HepG2 (cell line): ENCODE measurements around the gene ATOH8. TPM values are rescaled to one million over a fixed set of nuclear protein-coding genes. Genes with fewer than 3 reads are reported as not detected.

ENCODE experiments used
- polyA plus RNA-seq, 8 experiments: library from polyadenylated mRNA; depleted of rRNA in 3 of 8; stranded (reverse) in 7 of 8; unstranded in 1 of 8; fragments of >200 nt; fragmentation: Illumina TruSeq in 4 of 8; extraction: Trizol in 4 of 8; gene quantifications; 2 replicates each; pipeline versions ENCODE4 v1.2.1 to v1.2.3, GENCODE V29; 2011 to 2016; ENCODE audit warnings: low read depth in 4 of 8, missing spikeins in 1 of 8, mixed read lengths in 1 of 8; ENCODE audit not compliant: insufficient read depth in 1 of 8
- total RNA-seq, 5 experiments: library from RNA; depleted of rRNA; stranded (reverse); fragments of >200 nt; fragmentation: Illumina TruSeq; extraction: Trizol; gene quantifications; 2 replicates each; pipeline ENCODE4 v1.2.3, GENCODE V29; 2016; ENCODE audit warnings: low read depth in 1 of 5
- TF ChIP-seq, protein P1 (sequence below): sonication (generic); formaldehyde crosslinking; IDR thresholded peaks from 2 replicates; pipeline ENCODE4 v1.4.0; 2020; ENCODE audit warnings: mild to moderate bottlenecking, missing genetic modification reagents

The ATOH8 gene
- total and polyA plus RNA-seq, 2 of the 13 experiments (the other 11 are each of a cell fraction or from before 2014, with no cell fraction given) = 0.13 to 0.61 TPM

DNA sequence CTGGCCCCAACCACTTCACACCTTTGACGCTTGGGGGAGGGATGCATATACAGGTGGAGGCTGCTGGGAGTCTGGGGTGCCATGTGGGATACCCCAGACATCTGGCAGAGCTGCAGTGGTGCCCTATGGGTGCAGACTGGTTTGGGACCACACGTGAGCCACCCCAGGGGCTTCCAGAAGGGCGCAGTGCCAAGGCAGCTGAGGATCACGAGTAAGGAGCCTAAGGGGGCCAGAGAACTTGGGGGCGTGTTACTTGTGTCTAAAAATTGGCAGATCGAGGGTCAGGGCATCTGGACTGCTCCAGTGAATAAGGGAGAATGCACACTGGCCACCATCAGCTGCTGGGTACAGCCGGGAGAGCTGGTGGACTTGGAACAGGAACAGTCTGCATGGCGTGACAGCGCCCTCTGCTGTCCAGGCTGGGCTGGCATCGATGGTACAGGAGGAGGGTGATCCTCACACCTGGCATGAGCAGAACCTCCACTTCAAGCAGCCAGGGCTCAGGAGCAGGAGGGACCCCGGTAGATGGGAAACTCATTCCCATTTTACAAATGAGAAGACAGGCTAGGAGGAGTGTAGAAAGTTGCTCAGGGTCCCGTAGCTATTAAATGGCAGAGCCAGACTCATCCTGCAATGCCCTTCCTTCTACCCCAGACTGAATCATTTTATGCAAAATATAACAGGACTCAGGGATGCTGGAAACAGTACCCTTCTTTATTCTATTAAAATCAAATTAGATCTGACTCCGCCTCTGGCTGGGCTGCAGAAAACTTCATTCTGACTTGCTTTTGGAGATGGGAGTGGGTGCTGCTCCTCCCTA, 60.4 kb downstream of the ATOH8 start (continued):
- TF ChIP-seq, protein P1, sequence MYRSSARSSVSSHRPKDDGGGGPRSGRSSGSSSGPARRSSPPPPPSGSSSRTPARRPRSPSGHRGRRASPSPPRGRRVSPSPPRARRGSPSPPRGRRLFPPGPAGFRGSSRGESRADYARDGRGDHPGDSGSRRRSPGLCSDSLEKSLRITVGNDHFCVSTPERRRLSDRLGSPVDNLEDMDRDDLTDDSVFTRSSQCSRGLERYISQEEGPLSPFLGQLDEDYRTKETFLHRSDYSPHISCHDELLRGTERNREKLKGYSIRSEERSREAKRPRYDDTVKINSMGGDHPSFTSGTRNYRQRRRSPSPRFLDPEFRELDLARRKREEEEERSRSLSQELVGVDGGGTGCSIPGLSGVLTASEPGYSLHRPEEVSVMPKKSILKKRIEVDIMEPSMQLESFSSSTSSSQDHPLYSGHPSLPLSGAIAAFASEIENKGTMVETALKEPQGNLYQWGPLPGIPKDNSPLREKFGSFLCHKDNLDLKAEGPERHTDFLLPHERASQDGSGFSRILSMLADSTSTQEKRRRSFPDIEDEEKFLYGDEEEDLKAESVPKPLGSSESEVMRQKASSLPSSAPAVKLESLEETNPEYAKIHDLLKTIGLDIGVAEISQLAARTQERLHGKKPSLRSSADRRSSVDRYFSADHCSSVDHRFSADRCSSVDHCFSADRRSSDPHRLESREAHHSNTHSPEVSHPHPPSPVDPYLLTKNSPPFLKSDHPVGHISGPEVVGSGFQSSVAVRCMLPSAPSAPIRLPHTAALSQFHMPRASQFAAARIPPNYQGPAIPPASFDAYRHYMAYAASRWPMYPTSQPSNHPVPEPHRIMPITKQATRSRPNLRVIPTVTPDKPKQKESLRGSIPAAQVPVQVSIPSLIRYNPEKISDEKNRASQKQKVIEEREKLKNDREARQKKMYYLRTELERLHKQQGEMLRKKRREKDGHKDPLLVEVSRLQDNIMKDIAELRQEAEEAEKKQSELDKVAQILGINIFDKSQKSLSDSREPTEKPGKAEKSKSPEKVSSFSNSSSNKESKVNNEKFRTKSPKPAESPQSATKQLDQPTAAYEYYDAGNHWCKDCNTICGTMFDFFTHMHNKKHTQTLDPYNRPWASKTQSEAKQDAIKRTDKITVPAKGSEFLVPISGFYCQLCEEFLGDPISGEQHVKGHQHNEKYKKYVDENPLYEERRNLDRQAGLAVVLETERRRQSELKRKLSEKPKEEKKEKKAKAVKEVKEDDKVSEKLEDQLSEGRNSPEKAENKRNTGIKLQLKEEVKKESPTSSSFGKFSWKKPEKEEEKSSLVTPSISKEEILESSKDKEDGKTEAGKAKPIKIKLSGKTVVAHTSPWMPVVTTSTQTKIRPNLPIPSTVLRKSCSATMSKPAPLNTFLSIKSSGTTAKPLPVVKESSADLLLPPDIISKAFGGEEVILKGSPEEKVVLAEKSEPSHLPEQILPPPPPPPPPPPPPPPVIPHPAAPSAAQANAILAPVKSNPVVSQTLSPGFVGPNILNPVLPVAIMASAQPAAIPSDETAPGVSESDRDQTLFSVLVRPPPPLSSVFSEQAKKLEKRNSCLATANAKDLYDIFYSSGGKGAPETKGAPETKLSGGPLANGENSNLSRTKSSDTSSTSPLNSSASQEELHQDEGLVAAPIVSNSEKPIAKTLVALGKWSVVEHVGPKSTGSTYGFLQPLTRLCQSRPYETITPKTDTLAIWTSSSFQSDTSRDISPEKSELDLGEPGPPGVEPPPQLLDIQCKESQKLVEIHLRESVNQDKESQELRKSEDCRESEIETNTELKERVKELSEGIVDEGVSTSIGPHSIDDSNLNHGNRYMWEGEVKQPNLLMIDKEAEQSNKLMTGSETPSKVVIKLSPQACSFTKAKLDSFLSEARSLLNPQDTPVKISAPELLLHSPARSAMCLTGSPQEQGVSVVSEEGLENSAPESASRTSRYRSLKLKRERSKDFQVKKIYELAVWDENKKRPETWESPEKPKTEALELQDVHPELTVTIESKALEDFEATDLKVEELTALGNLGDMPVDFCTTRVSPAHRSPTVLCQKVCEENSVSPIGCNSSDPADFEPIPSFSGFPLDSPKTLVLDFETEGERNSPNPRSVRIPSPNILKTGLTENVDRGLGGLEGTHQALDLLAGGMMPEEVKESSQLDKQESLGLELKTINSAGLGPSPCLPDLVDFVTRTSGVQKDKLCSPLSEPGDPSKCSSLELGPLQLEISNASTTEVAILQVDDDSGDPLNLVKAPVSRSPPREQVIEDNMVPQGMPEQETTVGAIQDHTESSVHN (CRISPR knock-in tag) = no peak
